Measurements from ENCODE around the gene NBAS. TPM values are rescaled to one million over a fixed set of nuclear protein-coding genes. Genes with fewer than 3 reads are reported as not detected.

Gene NBAS
- total and polyA plus RNA-seq, 2 donors (not counting 1 experiment from before 2014, with no cell fraction given): 27.0 to 124 TPM

DNA sequence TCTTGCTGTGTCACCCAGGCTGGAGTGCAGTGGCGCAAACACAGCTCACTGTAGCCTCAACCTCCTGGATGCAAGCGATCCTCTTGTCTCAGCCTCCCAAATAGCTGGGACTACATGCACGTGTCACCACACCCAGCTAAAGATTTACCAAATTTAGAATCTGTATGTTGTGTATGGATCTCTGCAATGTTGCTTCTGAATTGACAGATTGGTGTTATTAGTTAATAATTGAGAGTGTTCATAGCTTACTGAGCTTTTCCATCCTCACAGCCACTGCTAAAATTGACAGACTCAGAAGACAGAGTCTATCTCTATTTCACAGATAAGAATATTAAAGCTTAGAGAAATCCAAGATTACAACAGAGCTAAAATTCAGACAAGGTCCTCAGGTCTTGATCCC is 4.3 kb upstream of the NBAS start:
- Histone ChIP-seq H3K36me3 (ENCODE audit: control insufficient read depth, insufficient read depth, low read length) (no peaks in the 10 kb centered on the region), H3K4me2 (ENCODE audit: extremely low read depth, insufficient read depth, low read length) (no peak overlapping the region), H3K9me3 (ENCODE audit: control insufficient read depth, insufficient read depth, low read depth, low read length) (no peaks in the 10 kb centered on the region), H3K4me1 (ENCODE audit: control insufficient read depth, extremely low read depth, insufficient read depth, low read length) (no peaks in the 10 kb centered on the region), H3K79me2 (ENCODE audit: control insufficient read depth, insufficient read depth, low read length) (peaks cover 6% of the 10 kb centered on the region), H3K4me3 (replicated peaks in 1 of 4; ENCODE audit: control extremely low read depth in 1 of 4, insufficient read depth in 1 of 4, low read depth in 3 of 4, low read length in 4 of 4) (no peak overlapping the region), H2AFZ (ENCODE audit: low read length) (no peak overlapping the region), H3K27me3 (ENCODE audit: control insufficient read depth, insufficient read depth, low read length) (no peaks in the 10 kb centered on the region), H4K20me1 (ENCODE audit: control insufficient read depth, extremely low read depth, insufficient read depth, low read length) (no peaks in the 10 kb centered on the region), H3K27ac (ENCODE audit: insufficient read depth, low read length) (no peak overlapping the region), H3K9ac (ENCODE audit: insufficient read depth, low read length) (no peak overlapping the region)
- TF ChIP-seq CTCF (conservative IDR thresholded peaks at IDR 0.05 in 1 of 2, IDR thresholded peaks at IDR 0.05 in 1 of 2; ENCODE audit: low read depth in 1 of 2, low read length in 2 of 2) (no peak), EZH2 (IDR thresholded peaks at IDR 0.05; ENCODE audit: low read length, missing control alignments) (no peak)
- DNase-seq (ENCODE audit: low read depth in 2 of 2): no peak

DNA sequence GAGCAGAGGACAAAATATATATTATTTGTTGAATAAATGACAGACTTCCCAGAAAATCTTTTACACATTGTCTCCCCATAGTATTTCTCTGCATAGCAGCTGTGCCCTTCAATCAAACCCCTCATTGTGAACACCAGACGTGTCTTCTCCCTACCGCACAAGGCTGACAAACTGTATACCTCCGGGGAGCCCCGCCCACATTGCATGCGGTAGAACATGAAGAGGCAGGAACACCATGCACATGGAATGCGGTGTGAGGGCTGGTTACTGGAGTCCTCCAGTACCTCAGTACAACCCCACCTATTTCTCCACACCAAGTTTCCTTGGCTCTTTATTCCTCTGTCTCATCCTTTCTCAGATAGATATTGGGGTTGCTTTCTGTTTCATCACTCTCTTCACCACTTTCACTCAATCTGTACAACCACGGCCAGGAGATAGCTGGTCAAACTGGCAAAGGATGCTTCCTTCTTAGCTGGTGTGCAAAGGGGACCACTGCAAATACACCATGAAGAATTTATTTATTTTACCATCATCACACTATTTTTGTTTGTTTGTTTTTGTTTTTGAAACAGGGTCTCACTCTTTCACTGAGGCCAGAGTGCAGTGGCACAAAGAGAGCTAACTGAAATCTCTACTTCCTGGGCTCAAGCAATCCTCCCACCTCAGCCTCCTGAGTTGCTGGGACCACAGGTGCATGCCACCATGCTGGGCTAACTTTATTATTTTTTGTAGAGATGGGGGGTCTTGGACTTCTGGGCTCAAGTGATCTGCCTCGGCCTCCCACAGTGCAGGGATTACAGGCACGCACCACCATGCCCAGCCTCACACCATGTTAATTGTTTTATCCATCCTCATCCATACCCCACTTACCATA is 2.3 kb upstream of the NBAS start:
- Histone ChIP-seq H3K36me3 (ENCODE audit: control insufficient read depth, insufficient read depth, low read length) (no peaks in the 10 kb centered on the region), H3K9ac (ENCODE audit: insufficient read depth, low read length) (no peak overlapping the region), H3K79me2 (ENCODE audit: control insufficient read depth, insufficient read depth, low read length) (peaks cover 24% of the 10 kb centered on the region), H3K4me2 (ENCODE audit: extremely low read depth, insufficient read depth, low read length) (no peak overlapping the region), H2AFZ (ENCODE audit: low read length) (no peak overlapping the region), H3K4me1 (ENCODE audit: control insufficient read depth, extremely low read depth, insufficient read depth, low read length) (no peaks in the 10 kb centered on the region), H3K4me3 (replicated peaks in 1 of 4; ENCODE audit: control extremely low read depth in 1 of 4, insufficient read depth in 1 of 4, low read depth in 3 of 4, low read length in 4 of 4) (no peak overlapping the region), H3K27ac (ENCODE audit: insufficient read depth, low read length) (no peak overlapping the region), H3K9me3 (ENCODE audit: control insufficient read depth, insufficient read depth, low read depth, low read length) (no peaks in the 10 kb centered on the region), H4K20me1 (ENCODE audit: control insufficient read depth, extremely low read depth, insufficient read depth, low read length) (no peaks in the 10 kb centered on the region), H3K27me3 (ENCODE audit: control insufficient read depth, insufficient read depth, low read length) (no peaks in the 10 kb centered on the region)
- DNase-seq (ENCODE audit: low read depth in 2 of 2): no peak
- no peak for TF ChIP-seq CTCF (conservative IDR thresholded peaks at IDR 0.05 in 1 of 2, IDR thresholded peaks at IDR 0.05 in 1 of 2; ENCODE audit: low read depth in 1 of 2, low read length in 2 of 2)
- no peak for TF ChIP-seq EZH2 (IDR thresholded peaks at IDR 0.05; ENCODE audit: low read length, missing control alignments)

DNA sequence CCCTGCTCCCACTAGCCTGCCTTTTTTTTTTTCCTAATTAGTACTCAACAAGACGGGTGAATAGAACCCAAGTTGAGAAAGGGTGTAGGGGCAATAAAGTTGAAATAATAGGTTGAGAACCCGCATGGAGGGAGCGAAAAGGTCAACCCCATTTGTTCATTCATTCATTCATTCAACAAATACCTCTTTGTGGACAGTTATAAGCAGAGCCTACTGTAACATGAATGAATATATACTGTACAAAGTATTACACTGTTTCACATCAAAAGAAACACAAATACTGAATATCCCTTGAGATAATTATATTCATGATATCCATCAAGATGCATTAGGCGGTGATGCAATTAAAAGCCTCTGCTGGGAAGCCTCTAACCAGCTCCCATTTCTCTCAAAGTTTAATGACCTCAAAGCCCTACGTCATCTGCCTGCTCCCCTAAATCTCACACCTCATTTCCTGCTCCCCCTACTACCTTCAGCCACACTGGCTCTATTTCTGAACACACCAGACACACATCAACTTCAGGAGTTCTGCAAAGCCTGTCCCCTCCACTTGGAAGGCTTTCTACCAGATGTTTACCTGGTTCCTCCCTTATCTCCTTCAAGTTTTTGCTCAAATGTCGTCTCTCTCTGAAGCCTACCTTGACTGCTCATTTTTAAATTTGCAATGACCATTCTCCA is 1.4 kb upstream of the NBAS start:
- H4K20me1 ChIP-seq (ENCODE audit: control insufficient read depth, extremely low read depth, insufficient read depth, low read length): no peaks in the 10 kb centered on the region
- DNase-seq (ENCODE audit: low read depth in 2 of 2): no peak
- H3K27ac ChIP-seq (ENCODE audit: insufficient read depth, low read length): no peak overlapping the region
- TF ChIP-seq CTCF (conservative IDR thresholded peaks at IDR 0.05 in 1 of 2, IDR thresholded peaks at IDR 0.05 in 1 of 2; ENCODE audit: low read depth in 1 of 2, low read length in 2 of 2): no peak
- TF ChIP-seq EZH2 (IDR thresholded peaks at IDR 0.05; ENCODE audit: low read length, missing control alignments): no peak
- no peak overlapping the region for H3K9ac ChIP-seq (ENCODE audit: insufficient read depth, low read length)
- H3K4me2 ChIP-seq (ENCODE audit: extremely low read depth, insufficient read depth, low read length): no peak overlapping the region
- no peaks in the 10 kb centered on the region for H3K27me3 ChIP-seq (ENCODE audit: control insufficient read depth, insufficient read depth, low read length)
- no peaks in the 10 kb centered on the region for H3K4me1 ChIP-seq (ENCODE audit: control insufficient read depth, extremely low read depth, insufficient read depth, low read length)
- peaks cover 34% of the 10 kb centered on the region for H3K79me2 ChIP-seq (ENCODE audit: control insufficient read depth, insufficient read depth, low read length)
- H2AFZ ChIP-seq (ENCODE audit: low read length): peak overlapping the region; percentile 99
- H3K9me3 ChIP-seq (ENCODE audit: control insufficient read depth, insufficient read depth, low read depth, low read length): no peaks in the 10 kb centered on the region
- no peaks in the 10 kb centered on the region for H3K36me3 ChIP-seq (ENCODE audit: control insufficient read depth, insufficient read depth, low read length)
- H3K4me3 ChIP-seq (replicated peaks in 1 of 4; ENCODE audit: control extremely low read depth in 1 of 4, insufficient read depth in 1 of 4, low read depth in 3 of 4, low read length in 4 of 4): no peak overlapping the region
